ELR (cell line): ENCODE measurements around the gene PIKFYVE.
"Not testable (repeated sequence)": the region's sequence is repeated elsewhere in the genome, so short reads cannot be mapped to it uniquely, and the experiment has no call there.

ENCODE experiments used
- DNase-seq: peaks from one replicate; pipeline ENCODE4 v3.0.0-alpha.2; 2015; ENCODE audit warnings: low read depth

PIKFYVE gene

DNA sequence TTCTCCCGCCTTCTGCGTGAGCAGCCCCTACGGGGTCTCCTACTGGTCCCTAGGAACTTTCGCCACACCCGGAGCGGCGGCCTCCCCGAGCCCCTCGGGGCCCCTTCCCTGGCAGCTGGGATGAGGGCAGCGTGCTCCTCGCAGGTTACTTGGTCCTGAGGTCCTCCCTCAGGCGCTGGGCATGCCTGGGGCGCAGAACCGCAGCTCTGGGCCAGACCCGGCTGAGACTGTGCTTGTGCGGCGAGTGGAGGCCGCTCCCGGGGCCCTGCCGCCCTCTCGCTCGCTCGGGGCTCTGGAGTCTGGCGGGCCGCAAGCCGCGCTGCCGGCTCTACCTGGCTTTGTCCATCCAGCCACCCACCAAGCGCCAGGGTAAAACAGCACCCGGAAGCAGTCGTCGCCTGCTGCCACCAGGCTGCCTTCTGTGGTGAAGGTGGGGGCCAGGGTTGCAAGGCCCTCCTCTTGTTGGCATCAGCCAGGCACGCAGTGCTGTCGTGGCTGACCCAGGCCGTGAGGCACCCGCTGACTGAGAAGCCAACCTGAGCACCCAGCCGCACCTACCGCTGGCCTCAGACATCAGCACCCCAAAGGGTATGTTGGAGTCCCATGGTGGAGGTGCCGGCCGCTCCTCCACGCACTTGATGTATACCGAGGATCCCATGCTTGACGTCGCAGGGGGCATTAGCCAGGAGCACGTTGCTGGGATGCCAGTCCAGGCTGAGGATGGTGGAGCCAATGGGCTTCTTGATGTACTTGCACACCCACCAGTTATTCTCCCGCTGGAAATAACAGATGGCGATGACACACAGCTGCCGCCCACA, 94.4 kb downstream of the PIKFYVE start:
- no peak for DNase-seq

DNA sequence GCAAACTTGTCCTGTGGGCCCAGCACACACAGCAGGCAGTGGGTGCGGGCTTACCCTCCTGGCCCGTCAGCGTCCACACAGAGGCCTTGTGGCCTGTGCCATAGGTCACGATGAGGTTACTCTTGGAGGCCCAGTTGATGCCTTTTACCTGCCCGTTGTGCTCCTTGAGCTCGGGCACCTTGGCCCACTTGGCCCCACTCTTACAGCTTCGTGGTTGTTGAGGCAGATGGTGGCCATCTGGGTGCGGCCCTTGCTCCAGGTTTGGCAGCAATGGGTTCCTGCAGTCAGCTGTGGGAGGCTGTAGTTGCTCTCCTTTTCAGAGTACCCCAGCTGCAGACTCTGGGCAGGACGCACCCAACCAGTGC, 95.0 kb downstream of the PIKFYVE start:
- no peak for DNase-seq

DNA sequence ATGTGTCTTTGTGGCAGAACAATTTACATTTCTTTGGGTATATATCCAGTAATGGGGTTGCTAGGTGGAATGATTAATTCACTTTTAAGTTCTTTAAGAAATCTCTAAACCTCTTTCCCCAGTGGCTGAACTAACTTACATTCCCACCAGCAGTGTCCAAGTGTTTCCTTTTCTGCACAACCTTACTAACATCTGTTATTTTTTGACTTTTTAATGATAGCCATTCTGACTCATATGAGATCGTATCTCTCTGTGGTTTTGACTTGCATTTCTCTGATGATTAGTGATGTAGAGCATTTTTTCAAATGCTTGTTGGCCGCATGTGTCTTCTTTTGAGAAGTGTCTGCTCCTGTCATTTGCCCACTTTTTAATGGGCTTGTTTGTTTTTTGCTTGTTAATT, 97.4 kb downstream of the PIKFYVE start:
- peak; percentile 83 for DNase-seq

DNA sequence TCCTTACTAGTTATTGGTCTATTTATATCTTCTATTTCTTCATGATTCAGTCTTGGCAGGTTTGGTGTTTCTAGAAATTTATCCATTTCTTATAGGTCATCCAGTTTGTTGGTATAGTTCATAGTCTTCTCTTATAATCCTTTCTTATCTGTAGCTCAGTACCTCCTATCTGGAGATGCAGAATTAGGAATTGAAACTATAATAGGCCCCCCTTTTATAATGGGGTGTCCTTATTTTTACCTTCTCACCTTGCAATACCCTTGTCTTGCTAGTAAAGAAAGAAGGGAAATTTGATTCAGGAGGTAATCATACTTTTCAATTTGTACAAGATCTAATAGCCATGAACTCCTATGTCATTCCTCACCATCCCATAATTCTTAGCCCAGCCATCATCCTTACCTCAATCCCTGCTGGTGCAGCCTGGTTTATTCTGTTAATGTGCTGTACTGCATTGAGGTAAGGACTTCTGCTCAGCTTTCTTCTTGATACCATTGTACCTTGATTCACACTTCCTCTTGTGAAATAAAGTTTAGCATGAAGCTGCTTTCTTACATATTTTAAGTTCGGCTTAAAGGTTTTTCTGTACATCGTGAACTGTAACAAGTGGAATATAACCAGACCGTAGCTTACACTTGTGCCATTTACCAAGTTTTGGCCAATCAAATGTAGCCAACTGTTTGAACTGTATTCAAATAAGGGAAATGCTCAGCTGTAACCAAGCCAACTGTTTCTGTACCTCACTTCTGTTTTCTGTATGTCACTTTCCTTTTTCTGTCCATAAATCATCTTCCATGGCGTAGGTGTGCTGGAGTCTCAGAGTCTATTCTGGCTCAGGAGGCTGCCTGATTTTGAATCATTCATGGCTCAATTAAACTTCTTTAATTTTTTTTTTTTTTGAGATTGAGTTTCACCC, 100.4 kb downstream of the PIKFYVE start:
- DNase-seq = no peak

DNA sequence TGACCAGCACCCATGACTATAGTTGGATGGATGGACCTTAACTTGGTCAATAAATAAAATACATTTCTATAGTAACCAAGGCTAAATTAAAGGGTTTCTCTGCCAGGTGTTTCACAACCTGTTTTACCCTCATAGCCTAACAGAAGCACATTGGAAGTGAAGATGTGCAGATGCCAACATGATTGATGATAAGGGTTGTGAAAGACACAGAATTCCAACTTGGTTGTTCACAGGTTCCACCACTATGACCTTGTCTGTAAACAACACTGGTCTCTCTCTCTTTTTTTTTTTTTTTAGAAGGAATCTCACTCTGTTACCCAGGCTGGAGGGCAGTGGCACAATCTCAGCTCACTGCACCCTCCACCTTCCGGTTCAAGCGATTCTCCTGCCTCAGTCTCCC, 103.0 kb downstream of the PIKFYVE start:
- DNase-seq = no peak

DNA sequence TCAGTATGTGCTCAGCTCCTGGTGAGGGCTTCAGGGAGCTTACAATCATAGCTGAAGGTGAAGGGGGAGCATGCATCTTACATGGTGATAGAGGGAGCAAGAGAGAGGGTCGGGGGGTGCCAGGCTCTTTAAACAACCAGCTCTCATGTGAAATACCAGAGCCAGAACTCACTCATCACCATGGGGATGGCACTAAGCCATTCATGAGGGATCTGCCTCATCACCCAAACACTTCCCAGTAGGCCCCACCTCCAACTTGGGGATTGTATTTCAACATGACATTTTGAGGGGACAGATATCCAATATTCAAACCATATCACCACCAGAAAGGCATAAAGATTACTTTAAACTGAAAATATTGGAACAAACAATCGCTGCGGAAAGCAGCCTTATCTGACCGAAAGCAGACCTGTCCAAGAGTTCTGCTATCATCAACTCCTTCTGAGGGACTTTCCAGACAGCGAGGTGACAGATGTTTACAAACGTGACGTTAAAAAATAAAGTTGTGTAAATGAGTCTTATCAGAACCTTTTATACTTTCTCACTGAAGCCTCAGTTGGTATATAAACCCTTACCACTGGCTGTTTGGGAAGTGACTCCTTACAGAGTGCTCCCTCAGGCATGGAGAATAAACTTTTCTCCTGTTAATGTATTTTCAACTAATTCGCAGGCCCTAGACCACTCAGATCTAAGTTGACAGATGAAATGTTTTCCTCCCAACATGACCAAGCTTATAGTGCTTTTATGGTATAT, 105.0 kb downstream of the PIKFYVE start:
- peak; percentile 23 for DNase-seq

DNA sequence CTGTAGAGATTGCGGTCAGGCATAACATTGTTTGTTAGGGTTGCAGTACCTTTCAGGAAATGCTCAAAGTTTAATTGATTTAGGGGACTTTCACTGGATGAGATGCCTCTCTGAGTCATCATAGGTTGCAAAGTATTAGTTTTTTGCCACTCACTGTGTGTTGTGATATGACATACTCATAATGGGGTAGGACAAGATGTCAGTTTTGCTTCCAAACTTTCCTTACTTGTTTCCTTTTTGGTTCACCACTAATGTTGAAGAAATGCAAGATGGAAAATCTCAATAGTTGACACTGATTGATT, 105.5 kb downstream of the PIKFYVE start:
- no peak for DNase-seq

DNA sequence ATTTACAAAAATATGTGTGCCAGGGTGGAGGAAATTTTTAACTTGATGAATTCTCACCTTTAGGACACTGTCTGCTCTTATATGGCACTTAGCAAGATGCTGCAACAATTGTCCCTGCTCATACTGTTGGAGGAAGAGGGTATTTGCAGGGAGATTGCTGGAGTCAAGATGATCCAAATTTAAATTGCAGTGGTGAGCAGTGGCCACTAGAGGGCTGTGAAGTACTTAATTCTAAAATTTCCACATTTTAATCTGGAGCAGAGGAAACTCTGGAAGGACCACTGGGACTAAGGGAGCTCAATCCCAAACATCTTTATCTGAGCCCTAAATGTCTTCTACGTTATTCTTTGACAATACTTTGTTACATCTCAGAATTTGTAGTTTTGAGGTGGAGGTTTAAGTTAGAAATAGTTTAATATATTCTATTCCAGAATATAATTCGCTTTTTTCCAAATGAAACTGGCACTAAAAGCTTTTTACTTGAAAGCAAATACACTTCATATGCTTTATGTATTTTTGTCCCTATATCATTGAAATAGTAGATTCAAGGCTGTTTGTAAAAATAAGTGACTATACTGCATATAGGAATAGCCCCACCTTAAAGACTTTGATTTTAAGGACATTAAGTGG, 107.5 kb downstream of the PIKFYVE start:
- DNase-seq = peak; percentile 67

DNA sequence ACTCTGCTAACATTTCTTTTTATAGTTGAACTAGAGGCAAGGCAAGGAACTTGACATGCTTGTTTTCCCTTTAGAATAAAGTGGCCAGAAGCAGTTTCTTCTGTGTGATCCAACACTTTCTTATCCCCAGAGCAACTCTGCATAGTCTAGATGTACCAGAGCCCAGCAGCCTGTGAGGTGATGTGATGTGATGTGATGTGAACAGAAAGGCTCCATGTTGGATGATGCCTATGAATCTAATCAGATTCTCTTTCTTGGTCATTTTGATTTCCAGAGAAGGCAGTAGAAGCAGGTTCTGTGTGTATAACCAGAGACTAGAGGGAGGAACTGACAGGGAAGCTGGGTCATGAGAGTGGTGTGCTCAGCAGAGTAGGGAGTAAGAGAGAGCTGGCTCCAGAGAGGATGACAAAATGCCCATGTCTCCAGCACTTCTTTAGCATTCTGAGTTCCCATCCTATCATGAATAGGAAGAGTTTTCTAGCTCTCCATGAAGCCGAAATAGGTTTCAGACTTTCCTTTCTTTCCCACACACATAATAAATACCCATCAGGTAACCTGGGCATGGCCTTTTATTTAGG, 109.5 kb downstream of the PIKFYVE start:
- no peak for DNase-seq

DNA sequence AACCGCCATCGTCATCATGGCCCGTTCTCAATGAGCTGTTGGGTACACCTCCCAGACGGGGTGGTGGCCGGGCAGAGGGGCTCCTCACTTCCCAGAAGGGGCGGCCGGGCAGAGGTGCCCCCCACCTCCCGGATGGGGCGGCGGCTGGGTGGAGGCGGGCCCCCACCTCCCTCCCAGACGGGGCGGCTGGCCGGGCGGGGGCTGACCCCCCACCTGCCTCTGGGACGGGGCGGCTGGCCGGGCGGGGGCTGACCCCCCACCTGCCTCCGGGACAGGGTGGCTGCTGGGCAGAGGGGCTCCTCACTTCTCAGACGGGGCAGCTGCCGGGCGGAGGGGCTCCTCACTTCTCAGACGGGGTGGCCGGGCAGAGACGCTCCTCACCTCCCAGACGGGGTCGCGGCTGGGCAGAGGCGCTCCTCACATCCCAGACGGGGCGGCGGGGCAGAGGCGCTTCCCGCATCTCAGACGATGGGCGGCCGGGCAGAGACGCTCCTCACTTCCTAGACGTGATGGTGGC, 111.3 kb downstream of the PIKFYVE start:
- not testable (repeated sequence) for DNase-seq

DNA sequence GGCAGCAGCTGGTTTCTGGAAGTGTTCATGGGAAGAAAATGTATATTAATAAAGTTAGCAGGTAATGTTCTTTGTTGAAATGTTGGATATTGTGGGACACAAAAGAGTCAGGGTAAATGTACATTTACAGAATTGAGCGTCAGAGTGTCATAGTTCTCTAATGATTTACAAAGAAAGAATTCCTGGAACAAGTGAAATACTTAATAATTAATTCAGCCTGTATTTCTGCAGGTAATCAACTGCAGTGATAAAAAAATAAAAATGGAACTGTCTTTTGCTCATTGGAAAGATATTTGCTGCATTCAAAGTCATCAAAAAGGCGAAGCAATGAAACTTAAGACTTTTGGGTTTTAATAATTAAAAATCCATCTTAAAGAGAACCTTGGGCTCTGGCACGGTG, 113.1 kb downstream of the PIKFYVE start:
- DNase-seq = no peak

DNA sequence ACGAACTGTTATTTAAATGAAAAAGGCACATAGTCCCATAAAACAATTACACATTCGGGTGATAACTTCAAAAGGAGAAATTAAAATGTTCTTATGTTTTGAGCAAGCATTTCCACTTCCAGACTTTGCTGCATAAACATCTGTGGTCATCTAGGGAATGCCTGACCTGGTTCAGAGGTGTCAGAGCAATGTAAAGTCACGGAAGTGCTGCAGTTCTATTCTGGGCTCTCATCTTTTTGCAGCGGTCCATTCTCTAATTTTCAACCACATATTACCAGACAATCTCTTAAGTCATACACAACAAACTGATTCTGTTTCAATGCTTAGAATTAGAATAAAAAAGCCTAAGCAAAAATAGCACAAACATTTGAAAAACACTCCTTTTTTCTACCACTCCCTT, 118.6 kb downstream of the PIKFYVE start:
- no peak for DNase-seq

DNA sequence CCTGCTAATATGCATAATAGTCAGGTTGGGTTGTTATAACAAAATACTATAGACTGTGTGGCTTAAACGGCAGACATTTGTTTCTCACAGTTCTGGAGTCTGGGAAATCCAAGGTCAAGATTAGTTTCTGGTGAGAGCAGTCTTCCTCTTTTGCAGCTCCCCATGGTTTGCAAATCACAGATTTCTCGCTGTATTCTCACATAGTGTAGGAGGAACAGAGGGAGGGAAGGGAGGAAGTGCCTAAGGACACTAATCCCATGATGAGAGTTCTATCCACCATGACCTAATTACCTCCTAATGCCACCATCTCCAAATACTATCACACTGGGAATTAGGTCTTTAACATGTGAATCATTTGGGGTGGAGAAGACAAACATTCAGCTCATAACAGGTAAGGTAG, 120.5 kb downstream of the PIKFYVE start:
- DNase-seq = no peak

DNA sequence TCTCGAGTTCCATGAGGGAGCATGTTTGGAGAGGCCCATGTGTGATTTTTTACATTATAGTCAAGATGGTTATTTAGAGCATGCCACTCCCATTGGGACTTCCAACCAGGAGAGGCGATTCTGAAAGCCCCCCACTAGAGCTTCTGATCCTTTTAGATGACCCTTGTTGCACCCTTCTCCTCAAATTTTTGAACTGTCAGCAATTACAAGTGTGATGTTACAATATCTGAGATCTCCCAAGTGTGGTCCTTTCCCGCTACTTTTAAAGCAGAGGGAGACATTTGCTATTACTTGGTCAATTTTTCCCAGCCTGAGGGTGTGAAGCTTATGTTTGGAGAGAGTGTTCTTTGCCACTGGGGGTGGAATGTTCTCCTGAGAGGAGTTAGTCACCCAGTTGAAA, 123.9 kb downstream of the PIKFYVE start:
- no peak for DNase-seq

DNA sequence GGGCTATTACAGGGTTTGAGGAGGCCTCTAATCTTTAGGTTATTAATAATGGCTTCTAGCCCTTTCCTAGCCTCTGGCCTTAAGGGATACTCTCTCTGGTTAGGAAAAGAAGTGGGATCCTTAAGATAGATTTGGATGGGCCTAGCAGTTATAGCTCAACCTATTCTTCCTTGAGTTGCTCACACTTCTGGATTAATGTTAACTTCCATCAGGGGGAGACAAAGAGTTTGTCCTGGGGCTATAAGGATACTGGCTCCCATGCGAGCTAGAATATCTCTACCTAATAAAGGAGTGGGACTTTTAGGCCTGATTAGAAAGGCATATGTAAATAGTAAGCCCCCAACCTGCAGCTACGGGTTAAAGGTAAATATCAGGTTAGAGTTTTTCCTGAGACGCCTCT, 126.2 kb downstream of the PIKFYVE start:
- peak; percentile 23 for DNase-seq

DNA sequence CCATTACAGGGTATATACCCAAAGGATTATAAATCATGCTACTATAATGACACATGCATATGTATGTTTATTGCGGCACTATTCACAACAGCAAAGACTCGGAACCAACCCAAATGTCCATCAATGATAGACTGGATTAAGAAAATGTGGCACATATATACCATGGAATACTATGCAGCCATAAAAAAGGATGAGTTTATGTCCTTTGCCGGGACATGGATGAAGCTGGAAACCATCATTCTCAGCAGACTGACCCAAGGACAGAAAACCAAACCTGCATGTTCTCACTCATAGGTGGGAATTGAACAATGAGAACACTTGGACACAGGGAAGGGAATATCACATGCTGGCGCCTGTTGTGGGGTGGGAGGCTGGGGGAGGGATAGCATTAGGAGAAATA, 130.7 kb downstream of the PIKFYVE start:
- not testable (repeated sequence) for DNase-seq

DNA sequence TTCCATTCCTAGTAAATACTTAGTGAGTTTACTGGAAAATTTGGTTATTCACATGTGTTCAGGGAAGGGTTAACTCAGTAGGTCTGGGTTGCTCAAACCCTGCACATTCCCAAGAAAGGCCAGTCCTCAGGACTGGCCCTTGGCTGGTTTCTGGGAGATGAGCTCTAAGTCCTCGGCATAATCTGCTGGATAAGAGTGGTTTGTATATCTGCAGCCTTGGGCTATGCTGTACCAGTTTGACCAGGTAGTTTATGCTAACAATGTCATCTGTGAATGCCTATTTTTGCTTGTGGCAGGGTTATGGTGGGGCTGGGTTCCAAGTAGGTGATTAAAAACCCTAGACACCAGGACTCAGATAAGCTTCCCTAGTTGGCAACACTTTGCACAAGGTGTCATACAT, 133.1 kb downstream of the PIKFYVE start:
- no peak for DNase-seq

DNA sequence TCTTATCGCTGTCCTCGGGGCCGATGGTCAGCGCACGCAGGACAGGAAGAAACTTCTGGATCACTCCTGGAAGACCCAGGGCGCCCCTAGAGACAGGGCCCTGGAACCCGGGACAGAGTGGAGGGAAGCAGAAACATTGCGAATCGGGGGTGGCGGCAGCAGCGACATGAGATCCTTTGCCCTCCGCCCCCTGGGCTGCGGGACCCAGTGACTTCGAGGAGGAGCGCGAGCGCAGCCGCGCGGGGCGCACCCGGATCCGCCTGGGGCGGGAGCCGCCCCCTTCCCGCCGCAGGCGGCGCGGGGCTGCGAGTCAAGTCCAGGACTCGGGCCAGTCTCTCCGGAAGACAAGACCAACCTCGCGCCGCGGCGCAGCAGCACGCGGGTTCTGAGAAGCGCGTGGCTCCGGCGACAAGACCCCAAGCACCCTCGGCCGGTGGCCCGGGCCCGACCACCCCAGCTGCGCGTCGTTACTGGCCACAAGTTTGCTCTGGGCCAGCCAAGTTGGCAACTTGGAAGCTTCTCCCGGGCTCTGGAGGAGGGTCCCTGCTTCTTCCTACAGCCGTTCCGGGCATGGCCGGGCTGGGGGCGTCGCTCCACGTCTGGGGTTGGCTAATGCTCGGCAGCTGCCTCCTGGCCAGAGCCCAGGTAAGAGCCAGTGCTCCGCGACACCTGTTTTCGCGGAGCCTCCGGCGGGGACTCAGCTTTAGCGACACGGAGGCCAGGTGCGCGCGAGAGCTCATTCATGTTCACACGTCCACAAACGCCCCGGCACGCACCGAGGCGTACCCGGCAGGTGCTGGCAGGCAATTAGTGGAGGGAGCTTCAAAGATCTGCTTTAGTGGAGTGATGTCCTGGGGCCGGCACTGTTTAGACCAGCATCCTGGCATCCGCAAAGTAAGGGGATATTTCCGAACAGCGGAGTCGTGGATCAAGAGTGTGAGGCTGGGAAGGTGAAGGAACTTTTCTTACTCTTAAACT, 140.7 kb downstream of the PIKFYVE start, which contains the start of gene PTH2R:
Gene PTH2R, plus strand, starts transcription at position 319 of the 978 bp plus-strand sequence. Its CDS starts 252 bp downstream, at position 571.
- no peak for DNase-seq

DNA sequence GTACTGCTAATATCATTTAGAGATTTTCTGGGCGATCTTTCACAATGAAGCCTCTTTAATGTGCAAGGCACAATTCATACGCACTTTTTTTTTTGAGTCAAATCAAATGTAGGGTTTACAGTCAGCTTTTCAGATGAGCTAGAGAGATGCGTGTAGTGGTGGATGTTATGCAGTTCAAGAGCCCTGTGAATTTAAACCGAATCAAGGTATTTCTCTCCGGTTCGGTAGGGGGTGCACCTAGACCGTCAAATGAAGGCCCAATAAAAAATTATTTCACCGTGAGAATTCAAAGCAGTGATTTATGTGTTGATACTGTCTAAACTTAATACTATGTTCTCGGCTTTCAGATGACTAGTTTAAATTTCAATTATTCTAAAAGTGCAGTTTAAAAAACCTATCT, 141.6 kb downstream of the PIKFYVE start:
- DNase-seq = peak; percentile 32
